NCI-H2029 (cell line): ENCODE data around the gene NAALADL2.
"Not testable (repeated sequence)": the region's sequence is repeated elsewhere in the genome, so short reads cannot be mapped to it uniquely, and the experiment has no call there.

ENCODE experiments used
- DNase-seq: peaks from one replicate; lab custom pipeline; 2025; lab: John Stamatoyannopoulos, UW

Gene NAALADL2

GRCh38 chr3:175144368-175144767, 285.2 kb downstream of the NAALADL2 start:
- no peak for DNase-seq

GRCh38 chr3:175146258-175146657, 287.1 kb downstream of the NAALADL2 start:
- no peak for DNase-seq

- peak; percentile 99 for DNase-seq
Observed at GRCh38 chr3:175149675-175150074, 290.5 kb downstream of the NAALADL2 start.

GRCh38 chr3:175150812-175151401, 291.8 kb downstream of the NAALADL2 start:
- DNase-seq = peak; percentile 92

- no peak for DNase-seq
Observed at GRCh38 chr3:175153595-175153994, 294.5 kb downstream of the NAALADL2 start.

- DNase-seq = peak; percentile 7
Observed at GRCh38 chr3:175155172-175155571, 296.0 kb downstream of the NAALADL2 start.

- no peak for DNase-seq
Observed at GRCh38 chr3:175159202-175159601, 300.1 kb downstream of the NAALADL2 start.

GRCh38 chr3:175161291-175161690, 302.2 kb downstream of the NAALADL2 start:
- no peak for DNase-seq

GRCh38 chr3:175163686-175164085, 304.6 kb downstream of the NAALADL2 start:
- peak; percentile 65 for DNase-seq

GRCh38 chr3:175173117-175173516, 314.0 kb downstream of the NAALADL2 start:
- not testable (repeated sequence) for DNase-seq

- no peak for DNase-seq
Observed at GRCh38 chr3:175176556-175176955, 317.4 kb downstream of the NAALADL2 start.

GRCh38 chr3:175179055-175179454, 319.9 kb downstream of the NAALADL2 start:
- peak; percentile 53 for DNase-seq

GRCh38 chr3:175184392-175184791, 325.3 kb downstream of the NAALADL2 start:
- DNase-seq = no peak

GRCh38 chr3:175185903-175186302, 326.8 kb downstream of the NAALADL2 start:
- DNase-seq = no peak

- no peak for DNase-seq
Observed at GRCh38 chr3:175186511-175186910, 327.4 kb downstream of the NAALADL2 start.

GRCh38 chr3:175187586-175187985, 328.5 kb downstream of the NAALADL2 start:
- peak; percentile 82 for DNase-seq

GRCh38 chr3:175192536-175192935, 333.4 kb downstream of the NAALADL2 start:
- no peak for DNase-seq

- DNase-seq = no peak
Observed at GRCh38 chr3:175193815-175194518, 334.8 kb downstream of the NAALADL2 start.

GRCh38 chr3:175198991-175199783, 340.1 kb downstream of the NAALADL2 start:
- DNase-seq = no peak

GRCh38 chr3:175199961-175200360, 340.8 kb downstream of the NAALADL2 start:
- no peak for DNase-seq

- DNase-seq = no peak
Observed at GRCh38 chr3:175200391-175201095, 341.4 kb downstream of the NAALADL2 start.

- DNase-seq = no peak
Observed at GRCh38 chr3:175207361-175207760, 348.2 kb downstream of the NAALADL2 start.
